Bronchial epithelial cell (primary cell): ENCODE data around the gene PCDHB12. TPM values are rescaled to one million over a fixed set of nuclear protein-coding genes. Genes with fewer than 3 reads are reported as not detected.
"Not testable (repeated sequence)": the region's sequence is repeated elsewhere in the genome, so short reads cannot be mapped to it uniquely, and the experiment has no call there.

ENCODE experiments used
- DNase-seq: peaks from one replicate; pipeline ENCODE4 v3.0.0-alpha.2; 2010; ENCODE audit warnings: low read depth
- FAIRE-seq: peaks from 2 replicates; lab custom pipeline; 2011; peaks lifted over from hg19 to GRCh38; lab: Jason Lieb, UNC
- H3K27me3 ChIP-seq: 2 replicates; pipeline ENCODE4 v1.5.1; 2011; ENCODE audit warnings: low read length; ENCODE audit not compliant: control insufficient read depth, insufficient read depth
- H3K36me3 ChIP-seq: 2 replicates; pipeline ENCODE4 v1.5.1; 2011; ENCODE audit warnings: low read length; ENCODE audit not compliant: control insufficient read depth, insufficient read depth
- H3K4me3 ChIP-seq: 2 replicates; pipeline ENCODE4 v1.5.1; 2011; ENCODE audit warnings: mild to moderate bottlenecking, low read depth, low read length, control low read depth
- total RNA-seq: library from RNA; depleted of rRNA; stranded (reverse); fragments of >200 nt; gene quantifications from 2 replicates; pipeline ENCODE4 v1.2.1, GENCODE V29; 2014
- TF ChIP-seq, protein P1 (sequence below): IDR thresholded peaks from 2 replicates; pipeline ENCODE4 v1.5.1; 2011; ENCODE audit warnings: mild to moderate bottlenecking, moderate library complexity, low read length, control low read depth, inconsistent platforms; ENCODE audit not compliant: insufficient read depth, severe bottlenecking

Gene PCDHB12
- total RNA-seq, 1 donor from 2014 or later, result not detected

DNA sequence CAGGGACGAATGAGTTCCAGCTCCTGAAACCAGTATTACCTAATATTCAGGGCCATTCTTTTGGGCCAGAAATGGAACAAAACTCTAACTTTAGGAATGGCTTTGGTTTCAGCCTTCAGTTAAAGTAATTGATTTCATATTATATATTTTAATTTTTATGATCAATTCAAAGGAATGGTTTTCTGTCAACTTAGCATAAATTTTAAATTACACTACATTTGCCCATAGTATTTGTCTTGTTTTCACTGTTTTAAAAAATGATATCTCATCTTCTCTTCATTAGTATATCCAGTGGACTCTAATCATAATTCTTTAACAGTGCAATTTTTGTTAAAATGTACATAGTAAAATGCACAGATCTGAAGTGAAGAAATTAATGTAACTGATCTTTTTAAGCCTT is 28.2 kb upstream of the PCDHB12 start:
- no peak for FAIRE-seq
- no peak for DNase-seq
- Histone ChIP-seq H3K27me3 (no peaks in the 10 kb centered on the region), H3K4me3 (no peak overlapping the region), H3K36me3 (no peaks in the 10 kb centered on the region)
- TF ChIP-seq, protein P1, sequence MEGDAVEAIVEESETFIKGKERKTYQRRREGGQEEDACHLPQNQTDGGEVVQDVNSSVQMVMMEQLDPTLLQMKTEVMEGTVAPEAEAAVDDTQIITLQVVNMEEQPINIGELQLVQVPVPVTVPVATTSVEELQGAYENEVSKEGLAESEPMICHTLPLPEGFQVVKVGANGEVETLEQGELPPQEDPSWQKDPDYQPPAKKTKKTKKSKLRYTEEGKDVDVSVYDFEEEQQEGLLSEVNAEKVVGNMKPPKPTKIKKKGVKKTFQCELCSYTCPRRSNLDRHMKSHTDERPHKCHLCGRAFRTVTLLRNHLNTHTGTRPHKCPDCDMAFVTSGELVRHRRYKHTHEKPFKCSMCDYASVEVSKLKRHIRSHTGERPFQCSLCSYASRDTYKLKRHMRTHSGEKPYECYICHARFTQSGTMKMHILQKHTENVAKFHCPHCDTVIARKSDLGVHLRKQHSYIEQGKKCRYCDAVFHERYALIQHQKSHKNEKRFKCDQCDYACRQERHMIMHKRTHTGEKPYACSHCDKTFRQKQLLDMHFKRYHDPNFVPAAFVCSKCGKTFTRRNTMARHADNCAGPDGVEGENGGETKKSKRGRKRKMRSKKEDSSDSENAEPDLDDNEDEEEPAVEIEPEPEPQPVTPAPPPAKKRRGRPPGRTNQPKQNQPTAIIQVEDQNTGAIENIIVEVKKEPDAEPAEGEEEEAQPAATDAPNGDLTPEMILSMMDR, result no peak

DNA sequence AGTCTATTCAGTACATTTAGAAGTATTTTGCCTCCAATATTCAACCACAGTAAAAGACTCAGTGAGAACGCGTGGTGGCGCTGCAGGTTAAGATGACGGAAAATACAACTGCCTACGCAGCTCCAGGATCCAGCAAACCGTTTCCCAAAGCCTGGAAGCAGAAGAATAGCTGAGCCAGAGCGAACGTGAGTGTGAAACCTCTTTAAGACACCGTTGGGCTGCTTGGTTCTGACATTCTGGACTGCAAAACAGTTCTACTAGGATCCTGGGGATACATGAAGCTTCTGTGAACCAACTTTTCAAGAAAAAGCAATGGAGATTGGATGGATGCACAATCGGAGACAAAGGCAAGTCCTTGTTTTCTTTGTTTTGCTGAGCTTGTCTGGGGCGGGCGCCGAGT is 26.3 kb upstream of the PCDHB12 start, which contains the start of gene PCDHB16:
Gene PCDHB16 (plus strand): TSS at position 140 of the 400 bp plus-strand sequence. CDS start 173 bp downstream, at position 313.
- TF ChIP-seq, protein P1, result peak; percentile 11
- DNase-seq (no peak), FAIRE-seq (no peak)
- Histone ChIP-seq H3K36me3 (no peaks in the 10 kb centered on the region), H3K4me3 (no peak within 1 kb of the TSS), H3K27me3 (no peaks in the 10 kb centered on the region)

DNA sequence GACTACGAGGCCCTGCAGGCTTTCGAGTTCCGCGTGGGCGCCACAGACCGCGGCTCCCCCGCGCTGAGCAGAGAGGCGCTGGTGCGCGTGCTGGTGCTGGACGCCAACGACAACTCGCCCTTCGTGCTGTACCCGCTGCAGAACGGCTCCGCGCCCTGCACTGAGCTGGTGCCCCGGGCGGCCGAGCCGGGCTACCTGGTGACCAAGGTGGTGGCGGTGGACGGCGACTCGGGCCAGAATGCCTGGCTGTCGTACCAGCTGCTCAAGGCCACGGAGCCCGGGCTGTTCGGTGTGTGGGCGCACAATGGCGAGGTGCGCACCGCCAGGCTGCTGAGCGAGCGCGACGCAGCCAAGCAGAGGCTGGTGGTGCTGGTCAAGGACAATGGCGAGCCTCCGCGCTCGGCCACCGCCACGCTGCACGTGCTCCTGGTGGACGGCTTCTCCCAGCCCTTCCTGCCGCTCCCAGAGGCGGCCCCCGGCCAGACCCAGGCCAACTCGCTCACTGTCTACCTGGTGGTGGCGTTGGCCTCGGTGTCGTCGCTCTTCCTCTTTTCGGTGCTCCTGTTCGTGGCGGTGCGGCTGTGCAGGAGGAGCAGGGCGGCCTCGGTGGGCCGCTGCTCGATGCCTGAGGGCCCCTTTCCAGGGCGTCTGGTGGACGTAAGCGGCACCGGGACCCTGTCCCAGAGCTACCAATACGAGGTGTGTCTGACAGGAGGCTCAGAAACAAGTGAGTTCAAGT is 24.2 kb upstream of the PCDHB12 start:
- not testable (repeated sequence) for FAIRE-seq

DNA sequence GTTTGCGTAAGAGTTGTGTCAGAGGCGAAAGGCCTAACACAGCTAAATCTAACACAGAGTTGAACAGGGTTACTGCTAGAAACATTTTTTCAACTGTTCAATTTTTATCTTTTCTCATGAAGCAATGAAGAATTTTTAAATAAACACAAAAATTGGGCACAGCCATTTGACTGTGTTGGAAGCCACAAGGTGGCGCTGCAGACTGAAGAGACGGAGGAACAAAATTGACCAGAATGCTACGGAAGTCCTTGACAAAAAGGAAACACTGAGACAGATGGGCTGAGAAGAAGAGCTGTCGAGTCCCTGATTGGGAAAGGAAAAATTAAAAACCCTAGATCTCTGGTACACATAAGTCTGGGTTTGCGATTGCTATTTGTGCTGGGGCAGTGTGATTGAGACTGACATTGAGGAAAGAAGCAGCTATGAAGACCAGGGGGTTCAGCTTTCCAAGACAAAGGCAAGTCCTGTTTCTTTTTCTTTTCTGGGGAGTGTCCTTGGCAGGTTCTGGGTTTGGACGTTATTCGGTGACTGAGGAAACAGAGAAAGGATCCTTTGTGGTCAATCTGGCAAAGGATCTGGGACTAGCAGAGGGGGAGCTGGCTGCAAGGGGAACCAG is 21.5 kb upstream of the PCDHB12 start, which contains the start of gene PCDHB9:
Gene PCDHB9 (plus strand): TSS at position 265 of the 616 bp plus-strand sequence. CDS start 158 bp downstream, at position 423.
- Histone ChIP-seq H3K4me3 (no peak within 1 kb of the TSS), H3K36me3 (no peaks in the 10 kb centered on the region), H3K27me3 (no peaks in the 10 kb centered on the region)
- no peak for FAIRE-seq
- TF ChIP-seq, protein P1, result peak; percentile 13
- DNase-seq, result no peak

More for the DNA sequence above, 24.2 kb upstream of the PCDHB12 start:
- not testable (repeated sequence) for H3K4me3 ChIP-seq, H3K27me3 ChIP-seq, H3K36me3 ChIP-seq, DNase-seq

DNA sequence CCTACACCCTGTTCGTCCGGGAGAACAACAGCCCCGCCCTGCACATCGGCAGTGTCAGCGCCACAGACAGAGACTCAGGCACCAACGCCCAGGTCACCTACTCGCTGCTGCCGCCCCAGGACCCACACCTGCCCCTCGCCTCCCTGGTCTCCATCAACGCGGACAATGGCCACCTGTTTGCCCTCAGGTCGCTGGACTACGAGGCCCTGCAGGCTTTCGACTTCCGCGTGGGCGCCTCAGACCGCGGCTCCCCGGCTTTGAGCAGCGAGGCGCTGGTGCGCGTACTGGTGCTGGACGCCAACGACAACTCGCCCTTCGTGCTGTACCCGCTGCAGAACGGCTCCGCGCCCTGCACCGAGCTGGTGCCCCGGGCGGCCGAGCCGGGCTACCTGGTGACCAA is 19.8 kb upstream of the PCDHB12 start:
- not testable (repeated sequence) for DNase-seq, FAIRE-seq, H3K27me3 ChIP-seq

DNA sequence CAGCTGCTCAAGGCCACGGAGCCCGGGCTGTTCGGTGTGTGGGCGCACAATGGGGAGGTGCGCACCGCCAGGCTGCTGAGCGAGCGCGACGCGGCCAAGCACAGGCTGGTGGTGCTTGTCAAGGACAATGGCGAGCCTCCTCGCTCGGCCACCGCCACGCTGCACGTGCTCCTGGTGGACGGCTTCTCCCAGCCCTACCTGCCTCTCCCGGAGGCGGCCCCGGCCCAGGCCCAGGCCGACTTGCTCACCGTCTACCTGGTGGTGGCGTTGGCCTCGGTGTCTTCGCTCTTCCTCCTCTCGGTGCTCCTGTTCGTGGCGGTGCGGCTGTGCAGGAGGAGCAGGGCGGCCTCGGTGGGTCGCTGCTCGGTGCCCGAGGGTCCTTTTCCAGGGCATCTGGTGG is 19.4 kb upstream of the PCDHB12 start:
- not testable (repeated sequence) for H3K27me3 ChIP-seq, H3K36me3 ChIP-seq, DNase-seq, H3K4me3 ChIP-seq, FAIRE-seq

More for the DNA sequence above, 19.8 kb upstream of the PCDHB12 start:
- H3K4me3 ChIP-seq, H3K36me3 ChIP-seq: not testable (repeated sequence)

DNA sequence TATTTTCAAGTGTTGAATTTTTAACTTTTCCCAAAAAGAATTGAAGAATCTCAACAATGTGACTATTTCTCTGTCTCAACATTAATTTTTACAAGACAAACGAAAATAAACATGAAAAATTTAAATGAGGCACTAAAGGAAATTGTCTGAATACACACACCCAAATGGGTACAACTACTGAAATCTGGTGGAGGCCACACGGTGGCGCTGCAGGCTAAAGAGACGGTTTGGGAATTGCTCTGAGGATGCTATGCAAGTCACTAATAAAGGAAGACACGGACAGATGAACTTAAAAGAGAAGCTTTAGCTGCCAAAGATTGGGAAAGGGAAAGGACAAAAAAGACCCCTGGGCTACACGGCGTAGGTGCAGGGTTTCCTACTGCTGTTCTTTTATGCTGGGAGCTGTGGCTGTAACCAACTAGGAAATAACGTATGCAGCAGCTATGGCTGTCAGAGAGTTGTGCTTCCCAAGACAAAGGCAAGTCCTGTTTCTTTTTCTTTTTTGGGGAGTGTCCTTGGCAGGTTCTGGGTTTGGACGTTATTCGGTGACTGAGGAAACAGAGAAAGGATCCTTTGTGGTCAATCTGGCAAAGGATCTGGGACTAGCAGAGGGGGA is 16.3 kb upstream of the PCDHB12 start, which contains the start of gene PCDHB10:
Gene PCDHB10 (plus strand): TSS at position 244 of the 616 bp plus-strand sequence. CDS start 200 bp downstream, at position 444.
- Histone ChIP-seq H3K27me3 (no peaks in the 10 kb centered on the region), H3K36me3 (no peaks in the 10 kb centered on the region), H3K4me3 (no peak within 1 kb of the TSS)
- DNase-seq (peak; percentile 12), FAIRE-seq (no peak)
- TF ChIP-seq, protein P1, result peak; percentile 31

DNA sequence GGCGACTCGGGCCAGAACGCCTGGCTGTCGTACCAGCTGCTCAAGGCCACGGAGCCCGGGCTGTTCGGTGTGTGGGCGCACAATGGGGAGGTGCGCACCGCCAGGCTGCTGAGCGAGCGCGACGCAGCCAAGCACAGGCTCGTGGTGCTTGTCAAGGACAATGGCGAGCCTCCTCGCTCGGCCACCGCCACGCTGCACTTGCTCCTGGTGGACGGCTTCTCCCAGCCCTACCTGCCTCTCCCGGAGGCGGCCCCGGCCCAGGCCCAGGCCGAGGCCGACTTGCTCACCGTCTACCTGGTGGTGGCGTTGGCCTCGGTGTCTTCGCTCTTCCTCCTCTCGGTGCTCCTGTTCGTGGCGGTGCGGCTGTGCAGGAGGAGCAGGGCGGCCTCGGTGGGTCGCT is 14.2 kb upstream of the PCDHB12 start:
- H3K27me3 ChIP-seq, FAIRE-seq, DNase-seq, H3K4me3 ChIP-seq, H3K36me3 ChIP-seq: not testable (repeated sequence)
